ENCODE measurements around the gene ZNF878.

The ZNF878 gene

GRCh38 chr19:12055784-12056183 lies 3.0 kb upstream of the ZNF878 start (continued):
- TF ChIP-seq, protein P1, sequence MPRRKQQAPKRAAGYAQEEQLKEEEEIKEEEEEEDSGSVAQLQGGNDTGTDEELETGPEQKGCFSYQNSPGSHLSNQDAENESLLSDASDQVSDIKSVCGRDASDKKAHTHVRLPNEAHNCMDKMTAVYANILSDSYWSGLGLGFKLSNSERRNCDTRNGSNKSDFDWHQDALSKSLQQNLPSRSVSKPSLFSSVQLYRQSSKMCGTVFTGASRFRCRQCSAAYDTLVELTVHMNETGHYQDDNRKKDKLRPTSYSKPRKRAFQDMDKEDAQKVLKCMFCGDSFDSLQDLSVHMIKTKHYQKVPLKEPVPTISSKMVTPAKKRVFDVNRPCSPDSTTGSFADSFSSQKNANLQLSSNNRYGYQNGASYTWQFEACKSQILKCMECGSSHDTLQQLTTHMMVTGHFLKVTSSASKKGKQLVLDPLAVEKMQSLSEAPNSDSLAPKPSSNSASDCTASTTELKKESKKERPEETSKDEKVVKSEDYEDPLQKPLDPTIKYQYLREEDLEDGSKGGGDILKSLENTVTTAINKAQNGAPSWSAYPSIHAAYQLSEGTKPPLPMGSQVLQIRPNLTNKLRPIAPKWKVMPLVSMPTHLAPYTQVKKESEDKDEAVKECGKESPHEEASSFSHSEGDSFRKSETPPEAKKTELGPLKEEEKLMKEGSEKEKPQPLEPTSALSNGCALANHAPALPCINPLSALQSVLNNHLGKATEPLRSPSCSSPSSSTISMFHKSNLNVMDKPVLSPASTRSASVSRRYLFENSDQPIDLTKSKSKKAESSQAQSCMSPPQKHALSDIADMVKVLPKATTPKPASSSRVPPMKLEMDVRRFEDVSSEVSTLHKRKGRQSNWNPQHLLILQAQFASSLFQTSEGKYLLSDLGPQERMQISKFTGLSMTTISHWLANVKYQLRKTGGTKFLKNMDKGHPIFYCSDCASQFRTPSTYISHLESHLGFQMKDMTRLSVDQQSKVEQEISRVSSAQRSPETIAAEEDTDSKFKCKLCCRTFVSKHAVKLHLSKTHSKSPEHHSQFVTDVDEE (CRISPR knock-in tag; IDR thresholded peaks at IDR 0.05) = no peak
- TF ChIP-seq ZNF565 (CRISPR knock-in tag; conservative IDR thresholded peaks at IDR 0.05; ENCODE audit: low read depth) (no peak), TCF4 (CRISPR knock-in tag; IDR thresholded peaks at IDR 0.05; ENCODE audit: borderline replicate concordance) (no peak), GLIS3 (CRISPR knock-in tag; IDR thresholded peaks at IDR 0.05) (no peak), ARNTL (CRISPR knock-in tag; IDR thresholded peaks at IDR 0.05; ENCODE audit: borderline replicate concordance, low read depth) (no peak), POU6F1 (CRISPR knock-in tag; IDR thresholded peaks at IDR 0.05; ENCODE audit: borderline replicate concordance, low read depth) (no peak), RARB (CRISPR knock-in tag; IDR thresholded peaks at IDR 0.05) (no peak)

GRCh38 chr19:12052091-12052496 lies 667 bp downstream of the ZNF878 start:
- TF ChIP-seq TOX (CRISPR knock-in tag; IDR thresholded peaks at IDR 0.05; ENCODE audit: borderline replicate concordance) (no peak), PPARA (CRISPR knock-in tag; IDR thresholded peaks at IDR 0.05; ENCODE audit: borderline replicate concordance) (no peak), CSRNP3 (CRISPR knock-in tag; IDR thresholded peaks at IDR 0.05) (no peak), CSDC2 (CRISPR knock-in tag; IDR thresholded peaks at IDR 0.05) (no peak)
- TF ChIP-seq, protein P2, sequence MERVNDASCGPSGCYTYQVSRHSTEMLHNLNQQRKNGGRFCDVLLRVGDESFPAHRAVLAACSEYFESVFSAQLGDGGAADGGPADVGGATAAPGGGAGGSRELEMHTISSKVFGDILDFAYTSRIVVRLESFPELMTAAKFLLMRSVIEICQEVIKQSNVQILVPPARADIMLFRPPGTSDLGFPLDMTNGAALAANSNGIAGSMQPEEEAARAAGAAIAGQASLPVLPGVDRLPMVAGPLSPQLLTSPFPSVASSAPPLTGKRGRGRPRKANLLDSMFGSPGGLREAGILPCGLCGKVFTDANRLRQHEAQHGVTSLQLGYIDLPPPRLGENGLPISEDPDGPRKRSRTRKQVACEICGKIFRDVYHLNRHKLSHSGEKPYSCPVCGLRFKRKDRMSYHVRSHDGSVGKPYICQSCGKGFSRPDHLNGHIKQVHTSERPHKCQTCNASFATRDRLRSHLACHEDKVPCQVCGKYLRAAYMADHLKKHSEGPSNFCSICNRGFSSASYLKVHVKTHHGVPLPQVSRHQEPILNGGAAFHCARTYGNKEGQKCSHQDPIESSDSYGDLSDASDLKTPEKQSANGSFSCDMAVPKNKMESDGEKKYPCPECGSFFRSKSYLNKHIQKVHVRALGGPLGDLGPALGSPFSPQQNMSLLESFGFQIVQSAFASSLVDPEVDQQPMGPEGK (CRISPR knock-in tag; IDR thresholded peaks at IDR 0.05; ENCODE audit: borderline replicate concordance) = no peak
- TF ChIP-seq, protein P3, sequence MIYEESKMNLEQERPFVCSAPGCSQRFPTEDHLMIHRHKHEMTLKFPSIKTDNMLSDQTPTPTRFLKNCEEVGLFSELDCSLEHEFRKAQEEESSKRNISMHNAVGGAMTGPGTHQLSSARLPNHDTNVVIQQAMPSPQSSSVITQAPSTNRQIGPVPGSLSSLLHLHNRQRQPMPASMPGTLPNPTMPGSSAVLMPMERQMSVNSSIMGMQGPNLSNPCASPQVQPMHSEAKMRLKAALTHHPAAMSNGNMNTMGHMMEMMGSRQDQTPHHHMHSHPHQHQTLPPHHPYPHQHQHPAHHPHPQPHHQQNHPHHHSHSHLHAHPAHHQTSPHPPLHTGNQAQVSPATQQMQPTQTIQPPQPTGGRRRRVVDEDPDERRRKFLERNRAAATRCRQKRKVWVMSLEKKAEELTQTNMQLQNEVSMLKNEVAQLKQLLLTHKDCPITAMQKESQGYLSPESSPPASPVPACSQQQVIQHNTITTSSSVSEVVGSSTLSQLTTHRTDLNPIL (CRISPR knock-in tag; IDR thresholded peaks at IDR 0.05; ENCODE audit: low read depth) = no peak
- ATAC-seq = peak; percentile 34

GRCh38 chr19:12047868-12048267 lies 4.9 kb downstream of the ZNF878 start:
- TF ChIP-seq SNAI2 (CRISPR knock-in tag; IDR thresholded peaks at IDR 0.05) (no peak), ZFP30 (CRISPR knock-in tag; IDR thresholded peaks at IDR 0.05) (no peak), ARNTL (CRISPR knock-in tag; IDR thresholded peaks at IDR 0.05; ENCODE audit: borderline replicate concordance, low read depth) (no peak), TOX (CRISPR knock-in tag; IDR thresholded peaks at IDR 0.05; ENCODE audit: borderline replicate concordance) (no peak), ZNF70 (CRISPR knock-in tag; IDR thresholded peaks at IDR 0.05) (no peak), BACH2 (CRISPR knock-in tag; IDR thresholded peaks at IDR 0.05; ENCODE audit: borderline replicate concordance) (no peak), GLIS3 (CRISPR knock-in tag; IDR thresholded peaks at IDR 0.05) (no peak), RARB (CRISPR knock-in tag; IDR thresholded peaks at IDR 0.05) (no peak), PPARA (CRISPR knock-in tag; IDR thresholded peaks at IDR 0.05; ENCODE audit: borderline replicate concordance) (no peak), ESRRG (CRISPR knock-in tag; IDR thresholded peaks at IDR 0.05) (no peak)
- TF ChIP-seq, protein P1 (CRISPR knock-in tag; IDR thresholded peaks at IDR 0.05) = no peak
- ATAC-seq = no peak

Measured in SK-N-SH treated with all-trans-retinoic acid at 6 μM for 48 hours (cell line).